SH-SY5Y (cell line): ENCODE results near the gene LETM1.

Source experiments
- GATA2 ChIP-seq: IDR thresholded peaks from 2 replicates; pipeline ENCODE4 v1.6.1; 2011; ENCODE audit warnings: mild to moderate bottlenecking, low read depth, low read length
- GATA3 ChIP-seq: IDR thresholded peaks from 2 replicates; pipeline ENCODE4 v1.6.1; 2011; ENCODE audit warnings: low read depth, mild to moderate bottlenecking, low read length, moderate library complexity

- TF ChIP-seq GATA2 (no peak), GATA3 (no peak)
These were observed 40.2 kb upstream of the LETM1 start for GRCh38 chr4:1895971-1896657.
